Measurements from ENCODE around the gene SUCO. TPM values are rescaled to one million over a fixed set of nuclear protein-coding genes. Genes with fewer than 3 reads are reported as not detected.
A peak's percentile ranks its signal among the peaks of the same experiment; 100 is the strongest.

Gene SUCO, protein sequence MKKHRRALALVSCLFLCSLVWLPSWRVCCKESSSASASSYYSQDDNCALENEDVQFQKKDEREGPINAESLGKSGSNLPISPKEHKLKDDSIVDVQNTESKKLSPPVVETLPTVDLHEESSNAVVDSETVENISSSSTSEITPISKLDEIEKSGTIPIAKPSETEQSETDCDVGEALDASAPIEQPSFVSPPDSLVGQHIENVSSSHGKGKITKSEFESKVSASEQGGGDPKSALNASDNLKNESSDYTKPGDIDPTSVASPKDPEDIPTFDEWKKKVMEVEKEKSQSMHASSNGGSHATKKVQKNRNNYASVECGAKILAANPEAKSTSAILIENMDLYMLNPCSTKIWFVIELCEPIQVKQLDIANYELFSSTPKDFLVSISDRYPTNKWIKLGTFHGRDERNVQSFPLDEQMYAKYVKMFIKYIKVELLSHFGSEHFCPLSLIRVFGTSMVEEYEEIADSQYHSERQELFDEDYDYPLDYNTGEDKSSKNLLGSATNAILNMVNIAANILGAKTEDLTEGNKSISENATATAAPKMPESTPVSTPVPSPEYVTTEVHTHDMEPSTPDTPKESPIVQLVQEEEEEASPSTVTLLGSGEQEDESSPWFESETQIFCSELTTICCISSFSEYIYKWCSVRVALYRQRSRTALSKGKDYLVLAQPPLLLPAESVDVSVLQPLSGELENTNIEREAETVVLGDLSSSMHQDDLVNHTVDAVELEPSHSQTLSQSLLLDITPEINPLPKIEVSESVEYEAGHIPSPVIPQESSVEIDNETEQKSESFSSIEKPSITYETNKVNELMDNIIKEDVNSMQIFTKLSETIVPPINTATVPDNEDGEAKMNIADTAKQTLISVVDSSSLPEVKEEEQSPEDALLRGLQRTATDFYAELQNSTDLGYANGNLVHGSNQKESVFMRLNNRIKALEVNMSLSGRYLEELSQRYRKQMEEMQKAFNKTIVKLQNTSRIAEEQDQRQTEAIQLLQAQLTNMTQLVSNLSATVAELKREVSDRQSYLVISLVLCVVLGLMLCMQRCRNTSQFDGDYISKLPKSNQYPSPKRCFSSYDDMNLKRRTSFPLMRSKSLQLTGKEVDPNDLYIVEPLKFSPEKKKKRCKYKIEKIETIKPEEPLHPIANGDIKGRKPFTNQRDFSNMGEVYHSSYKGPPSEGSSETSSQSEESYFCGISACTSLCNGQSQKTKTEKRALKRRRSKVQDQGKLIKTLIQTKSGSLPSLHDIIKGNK (N-terminal part only)
- 119 to 122 TPM (median 120 TPM) in 3 replicates for total RNA-seq

DNA sequence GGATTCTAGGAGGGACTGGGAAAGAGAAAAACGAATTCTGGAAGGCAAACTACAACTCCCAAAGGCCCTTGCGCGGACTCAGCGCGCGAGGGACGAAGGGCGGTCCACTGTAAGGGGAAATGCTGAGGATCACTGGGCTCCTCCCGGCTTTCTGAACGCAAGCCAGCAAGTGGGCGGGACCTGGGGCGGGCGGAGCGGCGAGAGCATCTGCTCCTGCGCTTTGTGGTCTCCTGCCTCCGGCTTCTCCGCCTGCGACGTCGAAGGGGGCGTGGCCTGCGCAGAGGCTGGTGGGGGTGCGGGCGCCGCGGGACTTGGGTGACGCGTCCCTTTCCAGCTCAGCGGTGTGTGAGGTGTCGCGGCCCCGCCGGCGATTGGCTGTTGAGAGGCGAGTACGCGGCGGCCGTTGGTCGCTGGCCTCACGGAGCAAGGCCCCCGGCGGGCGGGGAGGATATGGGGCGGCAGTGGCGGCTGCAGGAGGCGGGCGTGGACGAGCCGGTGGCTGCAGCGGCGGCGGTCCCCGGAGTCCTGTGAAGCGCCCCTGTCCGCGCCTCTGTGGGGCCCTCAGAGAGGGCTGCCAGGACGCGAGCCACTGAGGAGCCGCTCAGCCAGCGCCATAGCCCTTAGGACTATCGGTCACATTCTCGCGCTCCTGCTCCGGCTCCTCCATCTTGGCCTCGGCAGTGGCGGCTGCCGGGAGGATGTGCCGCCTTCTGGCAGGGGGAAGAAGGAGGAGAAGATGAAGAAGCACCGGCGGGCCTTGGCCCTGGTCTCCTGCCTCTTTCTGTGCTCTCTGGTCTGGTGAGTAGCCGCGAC lies at the start of gene SUCO:
SUCO (plus strand) TSS at position 451 of the 813 bp plus-strand sequence; CDS start at position 737, 286 bp downstream.
- H3K9me3 Mint-ChIP-seq, result no peaks in the 10 kb centered on the region
- peak within 1 kb of the TSS; percentile 89 for H3K4me3 Mint-ChIP-seq
- TF ChIP-seq CTCF (IDR thresholded peaks at IDR 0.05; ENCODE audit: unreplicated experiment), result no peak
- H3K36me3 Mint-ChIP-seq, result no peaks in the 10 kb centered on the region
- no peaks in the 10 kb centered on the region for H3K27me3 Mint-ChIP-seq (ENCODE audit: low read depth)
- peak within 1 kb of the TSS; percentile 100 for H3K27ac Mint-ChIP-seq
- H3K4me1 Mint-ChIP-seq, result peaks cover 42% of the 10 kb centered on the region
- peak; percentile 98 to 99 for DNase-seq (ENCODE audit: low spot score in 2 of 2, unreplicated experiment in 2 of 2)

- peaks cover 76% of the 10 kb centered on the region for H3K4me1 Mint-ChIP-seq
- H3K9me3 Mint-ChIP-seq, result no peaks in the 10 kb centered on the region
- peak overlapping the region; percentile 76 for H3K27ac Mint-ChIP-seq
- no peak for DNase-seq (ENCODE audit: low spot score in 2 of 2, unreplicated experiment in 2 of 2)
- no peaks in the 10 kb centered on the region for H3K27me3 Mint-ChIP-seq (ENCODE audit: low read depth)
- no peaks in the 10 kb centered on the region for H3K36me3 Mint-ChIP-seq
- no peak for TF ChIP-seq CTCF (IDR thresholded peaks at IDR 0.05; ENCODE audit: unreplicated experiment)
- no peak overlapping the region for H3K4me3 Mint-ChIP-seq
These were observed 49.5 kb upstream of the SUCO start for GRCh38 chr1:172483448-172483847.

- Mint-ChIP-seq H3K4me1 (peaks cover 68% of the 10 kb centered on the region), H3K36me3 (no peaks in the 10 kb centered on the region), H3K9me3 (no peaks in the 10 kb centered on the region), H3K4me3 (no peak overlapping the region), H3K27ac (peak overlapping the region; percentile 82), H3K27me3 (ENCODE audit: low read depth) (no peaks in the 10 kb centered on the region)
- DNase-seq (ENCODE audit: low spot score in 2 of 2, unreplicated experiment in 2 of 2), result no peak
- no peak for TF ChIP-seq CTCF (IDR thresholded peaks at IDR 0.05; ENCODE audit: unreplicated experiment)
These were observed 48.7 kb upstream of the SUCO start for GRCh38 chr1:172484252-172484651.

DNA sequence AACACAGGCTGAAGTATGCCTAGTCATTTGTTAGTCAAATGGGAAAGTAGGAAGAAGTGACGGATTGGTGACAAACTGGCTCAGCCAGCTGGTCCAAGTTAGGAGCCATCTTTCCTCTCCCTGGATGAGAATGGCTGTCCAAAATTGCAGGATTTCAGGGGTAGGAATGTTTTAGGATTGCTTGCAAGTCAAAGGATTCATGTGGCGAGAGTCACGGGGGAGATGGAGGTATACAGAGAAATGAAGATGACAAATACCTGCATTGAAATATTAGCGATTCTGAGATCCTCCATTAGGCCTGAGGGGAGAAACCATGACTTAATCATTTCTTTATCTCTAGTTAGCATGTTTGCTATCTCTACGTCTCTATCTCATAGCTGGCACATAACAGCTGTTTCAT lies 47.3 kb upstream of the SUCO start:
- Mint-ChIP-seq H3K27ac (peak overlapping the region; percentile 14), H3K9me3 (no peaks in the 10 kb centered on the region), H3K27me3 (ENCODE audit: low read depth) (no peaks in the 10 kb centered on the region)

More for the DNA sequence above, 47.3 kb upstream of the SUCO start:
- DNase-seq (ENCODE audit: low spot score in 2 of 2, unreplicated experiment in 2 of 2), result no peak
- peaks cover 61% of the 10 kb centered on the region for H3K4me1 Mint-ChIP-seq
- no peak overlapping the region for H3K4me3 Mint-ChIP-seq
- H3K36me3 Mint-ChIP-seq, result no peaks in the 10 kb centered on the region
- TF ChIP-seq CTCF (IDR thresholded peaks at IDR 0.05; ENCODE audit: unreplicated experiment), result no peak
